Colonic mucosa (tissue), 4 donors: ENCODE data around the gene OR13C2. TPM values are rescaled to one million over a fixed set of nuclear protein-coding genes. Genes with fewer than 3 reads are reported as not detected.
"Not testable (repeated sequence)": the region's sequence is repeated elsewhere in the genome, so short reads cannot be mapped to it uniquely, and the experiment has no call there.

Experiments used
- DNase-seq: peaks from one replicate; pipeline ENCODE4 v3.0.0-alpha.2; 2020
- H3K27ac ChIP-seq: fragments of 200-600 bp; one replicate; pipeline ENCODE4 v1.8.0; 2021
- H3K27me3 ChIP-seq: fragments of 200-600 bp; one replicate; pipeline ENCODE4 v1.8.0; 2021
- H3K36me3 ChIP-seq: fragments of 200-600 bp; one replicate; pipeline ENCODE4 v1.8.0; 2021
- H3K4me1 ChIP-seq: fragments of 200-600 bp; one replicate; pipeline ENCODE4 v1.8.0; 2021; ENCODE audit warnings: mild to moderate bottlenecking
- H3K4me3 ChIP-seq: fragments of 200-600 bp; one replicate; pipeline ENCODE4 v1.8.0; 2021
- H3K9ac ChIP-seq, 2 donors: one replicate each; pipeline ENCODE4 v1.7.0; 2013; ENCODE audit warnings: control low read depth in 2 of 2, low read depth in 2 of 2, low read length in 2 of 2
- H3K9me3 ChIP-seq: fragments of 200-600 bp; one replicate; pipeline ENCODE4 v1.8.0; 2021
- CTCF ChIP-seq: fragments of 200-600 bp; IDR thresholded peaks from one replicate; pipeline ENCODE4 v1.8.0; 2022; ENCODE audit warnings: antibody characterized with exemption, mild to moderate bottlenecking
- intact Hi-C: fragments of 100-400 bp; cut with DNase I; formaldehyde crosslinking; loops from one replicate; pipeline ENCODE4 v1.14.1; 2022
- total RNA-seq, 2 donors: library from RNA; stranded (reverse); fragmentation: NEBNext Ultra II Directional in 1 of 2; extraction: Animal tissue kit (Norgen Biotek cat#: 25700) in 1 of 2; gene quantifications; one replicate each; pipeline ENCODE4 v1.2.1, GENCODE V29; 2021
- donor health status: healthy.
- donor health status: DM: no; HTN: no; CAD: no.
- donor health status: DM: no; HTN: no; CAD: no.

OR13C2 gene
- total RNA-seq, 2 donors from 2014 or later: not detected

- no peaks in the 10 kb centered on the region for H3K4me1 ChIP-seq
- H3K9ac ChIP-seq: no peak overlapping the region
- intact Hi-C loops: no loop called here
- no peaks in the 10 kb centered on the region for H3K27me3 ChIP-seq
- no peak overlapping the region for H3K4me3 ChIP-seq
- DNase-seq: no peak
- H3K27ac ChIP-seq: no peak overlapping the region
- no peak for TF ChIP-seq CTCF
- no peaks in the 10 kb centered on the region for H3K36me3 ChIP-seq
- H3K9me3 ChIP-seq: no peaks in the 10 kb centered on the region
These were observed 5.8 kb upstream of the OR13C2 start for GRCh38 chr9:104611213-104611612.

DNA sequence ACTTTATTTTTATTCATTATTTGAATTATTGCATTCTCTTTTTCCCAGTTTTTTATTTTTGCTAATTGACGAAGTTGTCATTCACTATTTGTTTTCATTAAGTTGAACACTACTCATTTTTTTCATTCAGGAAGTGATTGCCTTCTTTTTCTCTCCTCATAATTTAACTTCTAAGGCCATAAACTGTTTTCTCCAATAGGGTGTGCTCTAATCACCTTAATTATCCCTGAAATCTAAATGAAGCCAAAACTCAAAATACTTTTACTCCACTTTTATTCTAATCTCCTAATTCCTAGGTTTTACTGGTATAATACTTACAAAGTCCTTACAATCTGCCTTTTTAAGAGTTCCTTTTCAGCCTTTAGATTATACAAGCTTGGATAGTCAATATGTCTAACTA is 2.9 kb upstream of the OR13C2 start:
- no peak overlapping the region for H3K9ac ChIP-seq
- no peak for DNase-seq
- no peak overlapping the region for H3K27ac ChIP-seq
- no peaks in the 10 kb centered on the region for H3K36me3 ChIP-seq
- no peaks in the 10 kb centered on the region for H3K27me3 ChIP-seq
- intact Hi-C loops: no loop called here
- no peak for TF ChIP-seq CTCF
- H3K9me3 ChIP-seq: no peaks in the 10 kb centered on the region
- no peaks in the 10 kb centered on the region for H3K4me1 ChIP-seq
- H3K4me3 ChIP-seq: no peak overlapping the region

DNA sequence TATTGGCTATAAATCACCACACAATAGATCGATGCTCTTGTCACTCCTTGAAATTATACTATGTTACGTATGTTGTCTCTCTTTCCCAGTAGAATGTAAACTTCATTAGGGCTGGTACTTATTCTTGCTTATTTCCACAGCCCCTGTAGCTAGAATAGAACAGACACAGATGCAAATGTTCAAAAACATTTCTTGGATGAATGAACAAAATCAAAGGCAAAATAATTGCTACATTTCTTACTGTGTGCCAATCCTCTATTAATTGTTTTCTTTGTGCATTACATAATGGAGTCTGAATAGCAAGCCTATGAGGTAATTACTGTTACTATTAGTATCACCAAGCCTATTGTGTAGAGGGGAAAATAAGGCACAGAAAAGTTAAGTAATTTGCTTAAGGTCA is 725 bp upstream of the OR13C2 start:
- Histone ChIP-seq H3K9me3 (no peaks in the 10 kb centered on the region), H3K36me3 (no peaks in the 10 kb centered on the region), H3K27me3 (no peaks in the 10 kb centered on the region), H3K9ac (no peak overlapping the region), H3K27ac (no peak overlapping the region), H3K4me3 (no peak overlapping the region), H3K4me1 (no peaks in the 10 kb centered on the region)
- no peak for TF ChIP-seq CTCF
- intact Hi-C loops: no loop called here
- no peak for DNase-seq

DNA sequence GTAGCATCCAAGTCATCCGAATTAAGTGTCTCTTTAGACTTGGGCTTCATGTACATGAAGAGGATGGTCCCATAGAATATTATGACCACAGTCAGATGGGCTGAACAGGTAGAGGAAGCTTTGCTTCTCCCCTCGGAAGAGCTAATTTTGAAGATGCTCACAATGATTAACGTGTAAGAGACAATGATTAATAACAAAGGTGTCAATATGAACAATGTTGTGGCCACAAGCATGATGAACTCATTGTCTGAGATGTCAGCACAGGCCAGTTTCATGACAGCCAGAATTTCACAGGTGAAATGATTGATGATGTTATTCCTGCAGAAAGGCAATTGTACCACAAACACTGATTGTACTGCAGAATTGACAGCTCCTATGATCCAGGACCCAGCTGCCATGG is 626 bp downstream of the OR13C2 start:
- Histone ChIP-seq H3K4me1 (no peaks in the 10 kb centered on the region), H3K27me3 (no peaks in the 10 kb centered on the region), H3K27ac (no peak overlapping the region), H3K36me3 (no peaks in the 10 kb centered on the region), H3K4me3 (no peak overlapping the region), H3K9ac (no peak overlapping the region), H3K9me3 (no peaks in the 10 kb centered on the region)
- no peak for TF ChIP-seq CTCF
- DNase-seq: no peak
- intact Hi-C loops: no loop called here

GRCh38 chr9:104599313-104599712 is 6.1 kb downstream of the OR13C2 start, which contains the start of gene OR13C5:
Gene OR13C5, minus strand, starts transcription at chr9:104599413. Its CDS starts 0 bp downstream, at chr9:104599413.
- intact Hi-C loops: not testable (repeated sequence)

DNA sequence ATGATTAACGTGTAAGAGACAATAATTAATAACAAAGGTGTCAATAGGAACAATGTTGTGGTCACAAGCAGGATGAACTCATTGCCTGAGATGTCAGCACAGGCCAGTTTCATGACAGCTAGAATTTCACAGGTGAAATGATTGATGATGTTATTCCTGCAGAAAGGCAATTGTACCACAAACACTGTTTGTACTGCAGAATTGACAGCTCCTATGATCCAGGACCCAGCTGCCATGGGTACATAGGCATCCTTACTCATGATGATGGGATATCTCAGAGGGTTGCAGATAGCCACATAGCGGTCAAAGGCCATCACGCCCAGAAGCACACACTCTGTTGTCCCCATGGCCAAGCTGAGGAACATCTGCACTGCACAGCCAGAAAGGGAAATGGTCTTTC is 6.7 kb downstream of the OR13C2 start:
- H3K27me3 ChIP-seq, H3K36me3 ChIP-seq, H3K9ac ChIP-seq, DNase-seq, H3K4me3 ChIP-seq, H3K27ac ChIP-seq, intact Hi-C loops, H3K9me3 ChIP-seq, H3K4me1 ChIP-seq: not testable (repeated sequence)

More at GRCh38 chr9:104599313-104599712, 6.1 kb downstream of the OR13C2 start, which contains the start of gene OR13C5:
- H3K4me3 ChIP-seq, H3K27ac ChIP-seq, H3K27me3 ChIP-seq, H3K9me3 ChIP-seq, DNase-seq, H3K36me3 ChIP-seq, H3K9ac ChIP-seq, H3K4me1 ChIP-seq: not testable (repeated sequence)

- no peaks in the 10 kb centered on the region for H3K36me3 ChIP-seq
- no peak for DNase-seq
- intact Hi-C loops: no loop called here
These were observed 15.8 kb downstream of the OR13C2 start for GRCh38 chr9:104589626-104590025.

More at GRCh38 chr9:104589626-104590025, 15.8 kb downstream of the OR13C2 start:
- H3K4me3 ChIP-seq: no peak overlapping the region
- no peak overlapping the region for H3K9ac ChIP-seq
- H3K9me3 ChIP-seq: no peaks in the 10 kb centered on the region
- H3K4me1 ChIP-seq: no peaks in the 10 kb centered on the region
- TF ChIP-seq CTCF: no peak
- H3K27me3 ChIP-seq: no peaks in the 10 kb centered on the region
- H3K27ac ChIP-seq: no peak overlapping the region
